ENCODE measurements around the gene FYB1. TPM values are rescaled to one million over a fixed set of nuclear protein-coding genes. Genes with fewer than 3 reads are reported as not detected.

FYB1 gene
- total RNA-seq, 1 experiment from 2014 or later, result 0.46 TPM

DNA sequence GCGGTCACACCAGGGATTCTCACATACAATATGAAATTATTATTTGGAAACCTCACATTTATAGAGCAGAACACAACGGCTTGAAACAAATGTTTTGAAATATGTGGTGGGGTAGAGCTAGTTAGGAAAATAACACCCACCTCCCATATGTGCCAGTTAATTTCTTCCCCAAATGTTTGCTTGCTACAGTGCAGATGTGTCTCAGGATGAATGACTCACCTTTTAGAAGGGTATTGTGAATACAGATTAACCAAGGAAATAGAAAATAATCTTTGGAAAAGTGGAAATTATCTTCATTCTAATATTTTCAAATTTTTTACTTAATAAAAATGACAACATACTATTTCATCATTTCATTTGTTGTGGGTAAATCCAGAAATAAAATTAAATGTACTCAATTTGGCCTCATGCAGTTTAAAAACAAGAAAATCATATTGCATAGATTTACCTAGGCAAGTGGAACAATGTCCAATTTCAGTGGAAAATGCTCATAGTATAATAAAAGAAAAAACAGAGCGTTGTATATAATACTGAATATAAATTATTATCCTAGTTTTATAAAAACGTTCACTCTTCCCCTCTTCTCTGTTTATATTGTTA is 105.9 kb downstream of the FYB1 start:
- Histone ChIP-seq H3K4me1 (ENCODE audit: control insufficient read depth, insufficient read depth, low read length) (no peaks in the 10 kb centered on the region), H3K9me3 (ENCODE audit: control insufficient read depth, insufficient read depth, low read depth, low read length) (no peaks in the 10 kb centered on the region), H3K27ac (ENCODE audit: low read length) (no peak overlapping the region), H3K27me3 (ENCODE audit: control insufficient read depth, insufficient read depth, low read length) (no peaks in the 10 kb centered on the region), H3K36me3 (ENCODE audit: control insufficient read depth, insufficient read depth, low read length) (no peaks in the 10 kb centered on the region), H3K4me3 (ENCODE audit: low read depth in 2 of 2, low read length in 2 of 2) (no peak overlapping the region)
- ATAC-seq (no peak), DNase-seq (ENCODE audit: low read depth, low spot score) (no peak)
- no TSS peak for BruUV-seq (replicated peaks)
- CTCF ChIA-PET, result no interaction called here
- in situ Hi-C loops (cut with HindIII; ENCODE audit: low pct_unique_long_range_greater_than_20kb, low sequenced_read_pairs) (no loop called here), intact Hi-C loops (cut with micrococcal nuclease; ENCODE audit: unreplicated experiment) (no loop called here)
- POLR2A ChIA-PET, result no interaction called here
- no peak for TF ChIP-seq CTCF (IDR thresholded peaks at IDR 0.05)
- no peak for TF ChIP-seq TCF7L2 (IDR thresholded peaks at IDR 0.05; ENCODE audit: low read depth, low read length)
- no peak for TF ChIP-seq REST (IDR thresholded peaks at IDR 0.05; ENCODE audit: insufficient read depth in 1 of 2, low read depth in 2 of 2, low read length in 1 of 2)
- TF ChIP-seq POLR2AphosphoS5 (IDR thresholded peaks at IDR 0.05; ENCODE audit: low read depth, low read length), result no peak
- no peak for TF ChIP-seq SIN3A (IDR thresholded peaks at IDR 0.05; ENCODE audit: borderline replicate concordance, insufficient read depth, low read depth, low read length)

DNA sequence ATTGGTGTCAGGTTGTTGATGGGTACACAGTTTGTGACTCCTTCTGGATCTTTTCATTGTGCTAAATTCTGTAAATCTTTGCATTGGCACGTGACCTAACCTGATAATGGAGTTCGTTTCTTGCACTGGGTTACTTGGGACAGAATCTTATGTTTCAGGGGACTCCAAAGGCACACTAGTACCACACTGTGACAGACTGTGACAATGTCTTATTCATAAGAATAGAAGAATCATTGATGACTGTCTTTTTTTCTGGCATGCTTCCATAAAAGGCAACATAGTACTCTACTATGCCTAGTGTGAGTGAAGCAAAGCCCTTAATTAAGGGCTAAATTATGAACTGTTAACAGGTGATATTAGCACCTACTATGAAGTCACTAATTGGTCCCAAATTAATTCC is 109.8 kb downstream of the FYB1 start:
- in situ Hi-C loops (cut with HindIII; ENCODE audit: low pct_unique_long_range_greater_than_20kb, low sequenced_read_pairs) (no loop called here), intact Hi-C loops (cut with micrococcal nuclease; ENCODE audit: unreplicated experiment) (no loop called here)
- no peaks in the 10 kb centered on the region for H3K4me1 ChIP-seq (ENCODE audit: control insufficient read depth, insufficient read depth, low read length)
- no peak for DNase-seq (ENCODE audit: low read depth, low spot score)
- H3K4me3 ChIP-seq (ENCODE audit: low read depth in 2 of 2, low read length in 2 of 2), result no peak overlapping the region
- ChIA-PET POLR2A (no interaction called here), CTCF (no interaction called here)
- TF ChIP-seq REST (IDR thresholded peaks at IDR 0.05; ENCODE audit: insufficient read depth in 1 of 2, low read depth in 2 of 2, low read length in 1 of 2) (no peak), TCF7L2 (IDR thresholded peaks at IDR 0.05; ENCODE audit: low read depth, low read length) (no peak), CTCF (IDR thresholded peaks at IDR 0.05) (no peak), SIN3A (IDR thresholded peaks at IDR 0.05; ENCODE audit: borderline replicate concordance, insufficient read depth, low read depth, low read length) (no peak), POLR2AphosphoS5 (IDR thresholded peaks at IDR 0.05; ENCODE audit: low read depth, low read length) (no peak)
- no peaks in the 10 kb centered on the region for H3K9me3 ChIP-seq (ENCODE audit: control insufficient read depth, insufficient read depth, low read depth, low read length)
- H3K27ac ChIP-seq (ENCODE audit: low read length), result no peak overlapping the region
- no peaks in the 10 kb centered on the region for H3K27me3 ChIP-seq (ENCODE audit: control insufficient read depth, insufficient read depth, low read length)
- no peaks in the 10 kb centered on the region for H3K36me3 ChIP-seq (ENCODE audit: control insufficient read depth, insufficient read depth, low read length)
- ATAC-seq, result no peak
- BruUV-seq (replicated peaks), result no TSS peak

Data from Panc1 (cell line).